AG04449 (cell line): ENCODE data around the gene PLCD3.

Experiments
- CTCF ChIA-PET: fragments of 350-600 bp; formaldehyde crosslinking; extraction: SDS; loops from one replicate; lab custom pipeline; 2021; ENCODE audit warnings: antibody characterized with exemption; lab: Yijun Ruan, JAX
- POLR2A ChIA-PET: fragments of 400-600, 350-600 bp; formaldehyde crosslinking; extraction: SDS; loops from one replicate; lab custom pipeline; 2020; ENCODE audit warnings: antibody characterized with exemption, inconsistent platforms; lab: Yijun Ruan, JAX
- DNase-seq: peaks from one replicate; pipeline ENCODE4 v3.0.0-alpha.2; 2010; ENCODE audit warnings: low read depth, low spot score
- H3K4me3 ChIP-seq: 2 replicates; pipeline ENCODE4 v1.5.1; 2011; ENCODE audit warnings: low read depth, mild to moderate bottlenecking, control low read depth, low read length
- TF ChIP-seq, protein P1 (sequence below): IDR thresholded peaks from one replicate; pipeline ENCODE4 v1.5.1; 2011; ENCODE audit warnings: mild to moderate bottlenecking, moderate library complexity, low read length, control low read depth, inconsistent platforms; ENCODE audit not compliant: insufficient read depth; ENCODE audit errors: missing control alignments

PLCD3 gene

DNA sequence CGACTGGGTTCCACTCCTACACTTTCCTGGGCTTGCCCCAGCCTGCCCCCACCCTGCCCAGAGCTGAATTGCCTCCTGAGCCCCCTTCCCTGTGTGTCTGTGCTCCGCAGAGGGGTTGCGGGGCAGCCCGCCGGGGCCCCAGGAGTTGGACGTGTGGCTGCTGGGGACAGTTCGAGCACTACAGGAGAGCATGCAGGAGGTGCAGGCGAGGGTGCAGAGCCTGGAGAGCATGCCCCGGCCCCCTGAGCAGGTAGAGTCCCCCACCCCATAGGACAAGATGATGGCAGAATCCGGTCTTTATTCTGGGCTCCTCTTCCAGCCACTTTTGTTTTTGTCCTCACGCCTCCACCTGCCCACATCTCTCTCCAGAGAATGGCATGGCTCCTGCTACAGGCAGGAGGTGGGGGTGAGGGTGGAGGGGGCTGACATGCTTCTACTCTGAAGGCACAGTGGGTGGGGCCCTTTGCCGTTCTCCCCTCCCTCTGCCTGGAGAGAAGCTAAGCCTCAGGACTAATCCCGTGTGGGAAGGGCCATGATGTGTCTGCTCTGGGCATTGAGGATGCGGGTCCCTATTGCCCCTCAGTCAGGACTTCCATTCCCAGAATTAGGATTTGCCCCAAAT is 6.7 kb upstream of the PLCD3 start:
- TF ChIP-seq, protein P1, sequence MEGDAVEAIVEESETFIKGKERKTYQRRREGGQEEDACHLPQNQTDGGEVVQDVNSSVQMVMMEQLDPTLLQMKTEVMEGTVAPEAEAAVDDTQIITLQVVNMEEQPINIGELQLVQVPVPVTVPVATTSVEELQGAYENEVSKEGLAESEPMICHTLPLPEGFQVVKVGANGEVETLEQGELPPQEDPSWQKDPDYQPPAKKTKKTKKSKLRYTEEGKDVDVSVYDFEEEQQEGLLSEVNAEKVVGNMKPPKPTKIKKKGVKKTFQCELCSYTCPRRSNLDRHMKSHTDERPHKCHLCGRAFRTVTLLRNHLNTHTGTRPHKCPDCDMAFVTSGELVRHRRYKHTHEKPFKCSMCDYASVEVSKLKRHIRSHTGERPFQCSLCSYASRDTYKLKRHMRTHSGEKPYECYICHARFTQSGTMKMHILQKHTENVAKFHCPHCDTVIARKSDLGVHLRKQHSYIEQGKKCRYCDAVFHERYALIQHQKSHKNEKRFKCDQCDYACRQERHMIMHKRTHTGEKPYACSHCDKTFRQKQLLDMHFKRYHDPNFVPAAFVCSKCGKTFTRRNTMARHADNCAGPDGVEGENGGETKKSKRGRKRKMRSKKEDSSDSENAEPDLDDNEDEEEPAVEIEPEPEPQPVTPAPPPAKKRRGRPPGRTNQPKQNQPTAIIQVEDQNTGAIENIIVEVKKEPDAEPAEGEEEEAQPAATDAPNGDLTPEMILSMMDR: no peak

DNA sequence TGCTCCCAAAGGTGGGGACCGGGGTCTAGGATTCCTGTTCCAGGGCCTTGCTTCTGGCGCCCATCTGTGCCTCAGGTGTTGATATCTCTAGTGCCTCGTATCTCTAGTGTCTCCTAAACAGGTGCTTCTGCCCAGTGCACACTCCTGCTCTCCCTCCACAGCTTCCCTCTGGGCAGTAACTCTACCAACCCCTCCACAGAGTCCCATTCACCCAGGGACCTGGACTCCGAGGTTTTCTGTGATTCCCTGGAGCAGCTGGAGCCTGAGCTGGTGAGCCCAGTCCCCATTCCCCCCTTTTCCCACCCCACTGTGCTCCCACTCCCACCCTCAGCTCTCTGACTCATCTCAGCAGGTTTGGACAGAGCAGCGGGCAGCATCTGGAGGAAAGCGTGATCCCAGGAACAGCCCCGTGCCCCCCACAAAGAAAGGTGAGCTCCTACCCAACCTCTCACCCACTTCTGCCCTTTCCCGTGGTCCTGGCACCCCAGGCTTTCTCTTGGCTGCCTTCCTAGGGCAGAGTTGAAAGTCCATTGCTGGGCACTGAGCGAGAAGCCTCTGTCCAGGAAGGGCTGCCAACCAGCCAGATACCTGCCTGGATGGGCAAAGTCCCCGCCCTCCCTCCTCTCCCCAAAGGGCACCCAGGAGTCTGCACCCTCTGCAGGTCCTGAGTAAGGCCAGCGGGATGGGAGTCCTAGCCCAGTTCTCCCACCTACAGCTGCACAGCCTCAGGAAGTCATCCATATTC is 5.4 kb upstream of the PLCD3 start:
- DNase-seq: no peak
- CTCF ChIA-PET: interaction anchor here (1.8 to 16.6 kb wide), 3 partner anchors 17 to 81 kb away, joined by 7 to 677 read pairs (median 236); partner anchors contain the start of genes HEXIM1 and HEXIM2
- no peak overlapping the region for H3K4me3 ChIP-seq
- TF ChIP-seq, protein P1: no peak
- POLR2A ChIA-PET: interaction anchor here (0.8 kb wide), 1 partner anchor 10 kb away, joined by 3 read pairs; the partner anchor contains the start of gene HEXIM1

More for the DNA sequence above, 6.7 kb upstream of the PLCD3 start:
- no peak overlapping the region for H3K4me3 ChIP-seq
- POLR2A ChIA-PET: interaction anchor here (1.6 kb wide), 1 partner anchor 9 kb away, joined by 8 read pairs; the partner anchor contains the start of gene HEXIM1
- DNase-seq: no peak
- CTCF ChIA-PET: interaction anchor here (0.7 to 16.6 kb wide), 5 partner anchors 10 to 219 kb away, joined by 3 to 677 read pairs (median 5); partner anchors contain the start of gene HEXIM1

DNA sequence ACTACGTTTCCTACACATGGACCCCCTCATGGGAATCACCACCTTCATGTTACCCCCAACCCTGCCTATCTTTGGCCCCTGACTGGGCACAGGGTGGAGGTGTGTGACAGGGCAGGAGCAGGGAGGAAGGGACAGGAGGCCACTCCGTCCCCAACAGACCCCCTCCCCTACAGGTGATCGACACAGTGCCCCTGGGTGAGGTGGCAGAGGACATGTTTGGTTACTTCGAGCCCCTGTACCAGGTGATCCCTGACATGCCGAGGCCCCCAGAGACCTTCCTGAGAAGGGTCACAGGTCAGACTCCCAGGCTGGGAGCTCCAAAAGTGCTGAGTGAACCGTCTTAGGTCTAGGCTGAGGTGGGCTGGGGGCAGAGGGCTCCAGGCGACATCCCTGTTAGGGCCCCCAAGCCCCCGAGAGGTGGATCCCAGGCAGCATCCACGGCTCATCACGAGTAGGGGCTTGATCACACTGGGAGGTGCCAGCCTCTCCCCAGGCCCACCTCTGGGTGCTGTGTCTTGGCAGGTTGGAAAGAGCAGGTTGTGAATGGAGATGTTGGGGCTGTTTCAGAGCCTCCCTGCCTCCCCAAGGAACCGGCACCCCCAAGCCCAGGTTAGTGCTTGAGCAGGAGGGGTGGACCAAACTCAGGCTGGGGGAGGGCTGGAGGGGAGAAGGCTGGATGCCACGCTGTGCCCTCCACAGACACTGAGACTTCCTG is 4.7 kb upstream of the PLCD3 start:
- TF ChIP-seq, protein P1: no peak
- POLR2A ChIA-PET: interaction anchor here (0.8 to 2.6 kb wide), 2 partner anchors 11 to 12 kb away, joined by 3 to 56 read pairs; partner anchors contain the start of gene HEXIM1
- CTCF ChIA-PET: interaction anchor here (1.8 to 16.6 kb wide), 10 partner anchors 8 to 259 kb away, joined by 7 to 677 read pairs (median 54); partner anchors contain the start of genes HEXIM1 and HEXIM2
- no peak for DNase-seq
- no peak overlapping the region for H3K4me3 ChIP-seq

DNA sequence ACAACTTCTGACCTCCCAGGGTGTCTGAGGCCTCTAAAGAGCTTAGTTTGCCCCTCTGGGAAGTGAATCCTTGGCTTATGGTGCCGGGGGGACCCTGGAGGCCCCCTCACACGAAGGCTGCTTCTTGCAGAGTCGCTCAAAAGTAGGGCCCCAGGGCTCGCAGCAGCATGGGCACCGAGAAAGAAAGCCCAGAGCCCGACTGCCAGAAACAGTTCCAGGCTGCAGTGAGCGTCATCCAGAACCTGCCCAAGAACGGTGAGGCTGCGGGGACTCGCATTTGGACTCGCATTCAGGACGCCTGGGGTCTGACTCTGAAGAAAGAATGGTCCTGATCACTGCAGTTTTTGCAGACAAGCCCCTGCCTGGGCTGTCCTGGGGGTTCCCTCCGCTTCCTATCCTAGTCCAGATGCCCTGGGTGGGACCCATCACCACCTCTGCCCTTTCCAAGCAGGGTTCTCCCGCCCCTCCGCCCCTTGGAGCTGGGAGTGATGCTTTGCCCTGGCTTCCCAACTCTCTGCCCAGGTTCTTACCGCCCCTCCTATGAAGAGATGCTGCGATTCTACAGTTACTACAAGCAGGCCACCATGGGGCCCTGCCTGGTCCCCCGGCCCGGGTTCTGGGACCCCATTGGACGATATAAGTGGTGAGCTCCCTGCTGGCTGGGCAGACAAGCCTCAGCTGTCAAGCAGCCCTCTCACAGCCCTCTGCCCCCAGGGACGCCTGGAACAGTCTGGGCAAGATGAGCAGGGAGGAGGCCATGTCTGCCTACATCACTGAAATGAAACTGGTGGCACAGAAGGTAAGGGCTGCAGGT is 3.9 kb upstream of the PLCD3 start:
- CTCF ChIA-PET: interaction anchor here (0.6 to 16.6 kb wide), 102 partner anchors 9 to 716 kb away, joined by 3 to 677 read pairs (median 5); partner anchors contain the start of genes EFTUD2, GFAP, HEXIM1 and HEXIM2

More for the DNA sequence above, 3.9 kb upstream of the PLCD3 start:
- TF ChIP-seq, protein P1: no peak
- no peak for DNase-seq
- peak overlapping the region; percentile 75 for H3K4me3 ChIP-seq
- POLR2A ChIA-PET: interaction anchor here (0.5 to 2.6 kb wide), 6 partner anchors 8 to 61 kb away, joined by 3 to 56 read pairs (median 6); partner anchors contain the start of genes HEXIM1 and HEXIM2
